Heart left ventricle (tissue), 16 donors: ENCODE results near the gene UBE2K. TPM values are rescaled to one million over a fixed set of nuclear protein-coding genes. Genes with fewer than 3 reads are reported as not detected.

Experiments used
- ATAC-seq, 4 donors: fragments of 200-7000 bp; cut with Tn5 transposase; one replicate each; pipeline ENCODE4 v1.9.1; 2020 to 2022; ENCODE audit warnings: moderate library complexity in 4 of 4, mild to moderate bottlenecking in 3 of 4, moderate number of reproducible peaks in 1 of 4
- DNase-seq, 5 donors: peaks; one replicate each; pipeline ENCODE4 v3.0.0-alpha.2; 2020
- H3K27ac ChIP-seq, 12 donors: fragments of 200-600 bp; sonication (generic) in 4 of 12; one replicate each; pipeline versions ENCODE4 v1.5.0 to v1.8.0; 2016 to 2022; ENCODE audit warnings: mild to moderate bottlenecking in 2 of 12
- H3K27me3 ChIP-seq, 9 donors: fragments of 200-600 bp; sonication (generic) in 2 of 9; one replicate each; pipeline versions ENCODE4 v1.5.1 to v1.8.0; 2016 to 2022; ENCODE audit warnings: mild to moderate bottlenecking in 3 of 9
- H3K36me3 ChIP-seq, 9 donors: fragments of 200-600 bp; sonication (generic) in 2 of 9; one replicate each; pipeline versions ENCODE4 v1.5.0 to v1.8.0; 2018 to 2022; ENCODE audit warnings: mild to moderate bottlenecking in 2 of 9
- H3K4me1 ChIP-seq, 12 donors: fragments of 200-600 bp; sonication (generic) in 4 of 12; one replicate each; pipeline versions ENCODE4 v1.5.0 to v1.8.0; 2016 to 2022; ENCODE audit warnings: mild to moderate bottlenecking in 3 of 12
- H3K4me3 ChIP-seq, 12 donors: fragments of 200-600 bp; sonication (generic) in 4 of 12; one replicate each; pipeline versions ENCODE4 v1.5.0 to v1.8.0; 2017 to 2022; ENCODE audit warnings: mild to moderate bottlenecking in 9 of 12, moderate library complexity in 4 of 12
- H3K9me3 ChIP-seq, 12 donors: fragments of 200-600 bp; sonication (generic) in 4 of 12; one replicate each; pipeline versions ENCODE4 v1.5.0 to v1.8.0; 2016 to 2022; ENCODE audit warnings: mild to moderate bottlenecking in 1 of 12
- CTCF ChIP-seq, 12 donors: fragments of 200-600 bp; sonication (generic) in 4 of 12; IDR thresholded peaks; one replicate each; pipeline versions ENCODE4 v1.5.0 to v1.8.0; 2018 to 2022; ENCODE audit warnings: antibody characterized with exemption in 12 of 12, mild to moderate bottlenecking in 5 of 12
- POLR2A ChIP-seq, 2 donors: fragments of 450-650 bp; IDR thresholded peaks; one replicate each; pipeline ENCODE4 v1.6.1; 2017; ENCODE audit warnings: antibody characterized with exemption in 2 of 2, mild to moderate bottlenecking in 2 of 2, moderate library complexity in 2 of 2
- WGBS, 4 donors: extraction: QIAGEN DNeasy Blood & Tissue Kit in 2 of 4; methylation state at CpG; one replicate each; pipeline versions ENCODE4 v1.1.5 to v1.1.7; 2013 to 2018; 5-methylcytosine and 5-hydroxymethylcytosine counted together
- intact Hi-C, 10 donors: fragments of 100-400 bp; cut with DNase I; formaldehyde crosslinking; loops; one replicate each; pipeline versions ENCODE4 v1.11.1 to v1.14.2; 2022
- polyA plus RNA-seq, 2 donors: library from polyadenylated mRNA; stranded (reverse); fragments of 200-250 nt; gene quantifications; one replicate each; pipeline ENCODE4 v1.2.3, GENCODE V29; 2013
- total RNA-seq, 9 donors: library from RNA; depleted of rRNA in 2 of 9; stranded (reverse); fragments of >200 nt in 2 of 9; fragmentation: NEBNext Ultra II Directional in 3 of 9; extraction: Animal tissue kit (Norgen Biotek cat#: 25700) in 3 of 9; gene quantifications; one replicate each; pipeline versions ENCODE4 v1.1.0 to v1.2.4, GENCODE V29; 2016 to 2023
- donor health status: ischemic (EF 13 %, LVEDD 7.1; RV severe dilation, severe dysfunction).
- donor health status: healthy with polysubstance abuse.
- donor health status: DM: no; HTN: yes; CAD: no.
- donor health status: DM: no; HTN: no; CAD: no.
- donor health status: ischemic (EF 25% LVEDD 6.9; RV normal size, moderate dysfunction).
- donor health status: ischemic (EF 25% LVEDD 5.7; RV mildly dilated, moderate dysfunction).
- donor health status: healthy.
- donor health status: DM: yes; HTN: yes; CAD: no.
- donor health status: ischemic (EF 35%, LVEDD 5.7; RV mildly dilated, moderate dysfunction).
- donor health status: nonischemic (EF 11% LVEDD 7.7; RV severe dilation, severe dysfunction).
- donor health status: DM: yes; HTN: yes; CAD: no.
- donor health status: PGD.
- donor health status: ischemic (EF 29% LVEDD 5.4; RV normal size, mild dysfunction).
- donor health status: nonischemic (EF 23%, LVEDD 6.1; RV moderate dilation, normal function).

UBE2K gene
- total and polyA plus RNA-seq, 11 donors: 17.9 to 66.9 (median 52.5) TPM

- ATAC-seq (no peak), DNase-seq (no peak)
- no peaks in the 10 kb centered on the region for H3K4me1 ChIP-seq
- peaks cover 0 to 1% (median 0%) of the 10 kb centered on the region in 12 donors for H3K9me3 ChIP-seq
- no peak for TF ChIP-seq POLR2A (IDR thresholded peaks at IDR 0.05)
- TF ChIP-seq CTCF (IDR thresholded peaks at IDR 0.05): no peak
- H3K27me3 ChIP-seq: no peaks in the 10 kb centered on the region
- 92 to 95% (median 93%) methylated on average over 4 of the region's 4 CpGs for WGBS, 4 donors
- peaks cover 0 to 90% (median 75%) of the 10 kb centered on the region in 9 donors for H3K36me3 ChIP-seq
- H3K27ac ChIP-seq: no peak overlapping the region
- no peak overlapping the region for H3K4me3 ChIP-seq
- intact Hi-C loops: no loop called here
These were observed 63.2 kb downstream of the UBE2K start for GRCh38 chr4:39761005-39761667.

- intact Hi-C loops: no loop called here
- WGBS, 4 donors: 93 to 94% (median 93%) methylated on average over 9 of the region's 9 CpGs
- Histone ChIP-seq H3K27me3 (no peaks in the 10 kb centered on the region), H3K4me3 (no peak overlapping the region), H3K27ac (no peak overlapping the region), H3K4me1 (no peaks in the 10 kb centered on the region), H3K36me3 (peaks cover 0 to 89% (median 71%) of the 10 kb centered on the region in 9 donors), H3K9me3 (peaks cover 0 to 1% (median 0%) of the 10 kb centered on the region in 12 donors)
- no peak for ATAC-seq
- no peak for TF ChIP-seq POLR2A (IDR thresholded peaks at IDR 0.05)
- no peak for TF ChIP-seq CTCF (IDR thresholded peaks at IDR 0.05)
- no peak for DNase-seq
These were observed 66.0 kb downstream of the UBE2K start for GRCh38 chr4:39763714-39764572.

- no peak overlapping the region for H3K4me3 ChIP-seq
- 96 to 98% (median 97%) methylated on average over 19 to 25 of the region's 25 CpGs for WGBS, 4 donors
- ATAC-seq (peak in 1 of 4 donors; percentile 11), DNase-seq (no peak)
- H3K9me3 ChIP-seq: peaks cover 0 to 1% (median 0%) of the 10 kb centered on the region in 12 donors
- peaks cover 0 to 6% (median 0%) of the 10 kb centered on the region in 12 donors for H3K4me1 ChIP-seq
- no peaks in the 10 kb centered on the region for H3K27me3 ChIP-seq
- intact Hi-C loops: no loop called here
- peaks cover 0 to 67% (median 52%) of the 10 kb centered on the region in 9 donors for H3K36me3 ChIP-seq
- TF ChIP-seq POLR2A (IDR thresholded peaks at IDR 0.05) (no peak), CTCF (IDR thresholded peaks at IDR 0.05) (no peak)
- H3K27ac ChIP-seq: no peak overlapping the region
These were observed 72.1 kb downstream of the UBE2K start for GRCh38 chr4:39770005-39770404.

GRCh38 chr4:39770471-39770870 is 72.5 kb downstream of the UBE2K start:
- no peaks in the 10 kb centered on the region for H3K27me3 ChIP-seq
- no peak overlapping the region for H3K27ac ChIP-seq
- peaks cover 0 to 6% (median 0%) of the 10 kb centered on the region in 12 donors for H3K4me1 ChIP-seq
- peaks cover 0 to 68% (median 52%) of the 10 kb centered on the region in 9 donors for H3K36me3 ChIP-seq
- intact Hi-C loops: no loop called here
- no peak for DNase-seq
- H3K4me3 ChIP-seq: no peak overlapping the region
- WGBS, 4 donors: 97 to 99% (median 97%) methylated on average over 15 to 19 of the region's 19 CpGs
- H3K9me3 ChIP-seq: peaks cover 0 to 1% (median 0%) of the 10 kb centered on the region in 12 donors
- ATAC-seq: peak in 1 of 4 donors; percentile 39
- TF ChIP-seq POLR2A (IDR thresholded peaks at IDR 0.05) (no peak), CTCF (IDR thresholded peaks at IDR 0.05) (no peak)
